HuH-7.5 (cell line): Measurements from ENCODE around the gene TMEM218.

Source experiments
- DNase-seq: peaks from one replicate; pipeline ENCODE4 v3.0.0; 2011; ENCODE audit warnings: low spot score

TMEM218 gene

DNA sequence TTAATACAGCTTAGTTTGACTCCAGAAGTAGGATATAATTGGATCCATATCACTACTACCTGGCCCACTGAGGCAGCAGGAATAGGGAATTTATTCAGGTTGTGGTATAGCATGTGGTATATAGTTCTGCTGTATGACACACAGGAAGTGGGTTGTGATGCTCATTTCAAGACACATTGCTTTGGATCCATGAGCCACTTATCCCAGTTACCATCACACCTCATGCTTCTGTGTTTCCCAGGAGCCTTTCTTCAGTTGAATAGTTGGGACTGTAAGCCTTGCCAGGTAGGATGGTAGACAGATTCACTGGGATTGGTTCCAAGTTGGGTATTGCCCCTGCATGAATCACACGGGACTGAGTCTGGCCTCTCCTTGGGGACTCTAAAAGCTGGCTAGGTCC lies 58.3 kb downstream of the TMEM218 start:
- no peak for DNase-seq

DNA sequence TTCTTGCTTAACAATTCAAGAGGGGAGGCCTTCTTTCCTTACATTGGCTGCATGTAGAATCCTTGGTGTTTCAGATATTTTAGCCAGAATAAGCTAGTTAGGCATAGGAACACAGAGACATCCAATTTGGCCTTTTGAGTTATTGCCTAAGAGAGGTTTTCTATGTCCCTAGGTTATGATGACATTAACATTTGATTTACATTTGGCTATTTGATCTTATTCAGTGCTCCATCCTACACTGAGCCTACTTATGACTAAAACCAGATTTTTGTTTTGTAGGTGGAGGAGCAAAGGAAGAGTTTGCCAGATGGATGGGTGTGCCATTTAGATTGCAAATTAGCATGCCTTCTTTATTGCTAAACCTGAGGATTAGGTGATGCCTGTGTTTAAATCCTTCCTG lies 59.4 kb downstream of the TMEM218 start:
- no peak for DNase-seq

DNA sequence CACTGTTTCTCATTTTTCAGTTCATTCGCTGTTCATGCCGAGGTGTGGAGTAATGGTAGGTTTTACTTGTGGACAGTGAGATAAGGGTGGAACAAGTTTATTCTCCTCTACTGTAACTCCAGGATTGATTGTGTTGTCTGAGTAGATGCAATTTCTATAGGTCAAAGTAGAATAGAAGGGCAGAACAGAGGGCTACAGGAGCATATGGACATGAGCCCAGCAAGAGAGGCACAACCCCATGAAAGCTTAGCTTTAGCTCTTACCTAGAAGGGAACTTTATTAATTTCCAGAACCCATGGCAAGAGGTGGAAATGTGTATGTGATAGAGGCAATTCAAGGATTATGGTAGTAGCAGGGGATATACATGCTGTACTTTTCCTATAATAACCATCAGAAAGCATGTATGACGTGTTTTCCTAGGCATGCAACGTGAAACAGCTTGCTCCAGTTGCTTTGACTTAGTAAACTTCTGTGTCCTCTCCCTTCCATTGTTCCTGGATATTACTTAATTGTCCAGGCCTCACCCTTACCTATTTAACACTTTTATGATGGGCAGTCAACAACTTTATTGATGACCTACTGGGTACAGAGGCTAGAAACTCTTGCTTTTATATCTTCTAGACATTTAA lies 62.1 kb downstream of the TMEM218 start:
- DNase-seq: no peak
